ENCODE data around the gene ANKRD16.

DNA sequence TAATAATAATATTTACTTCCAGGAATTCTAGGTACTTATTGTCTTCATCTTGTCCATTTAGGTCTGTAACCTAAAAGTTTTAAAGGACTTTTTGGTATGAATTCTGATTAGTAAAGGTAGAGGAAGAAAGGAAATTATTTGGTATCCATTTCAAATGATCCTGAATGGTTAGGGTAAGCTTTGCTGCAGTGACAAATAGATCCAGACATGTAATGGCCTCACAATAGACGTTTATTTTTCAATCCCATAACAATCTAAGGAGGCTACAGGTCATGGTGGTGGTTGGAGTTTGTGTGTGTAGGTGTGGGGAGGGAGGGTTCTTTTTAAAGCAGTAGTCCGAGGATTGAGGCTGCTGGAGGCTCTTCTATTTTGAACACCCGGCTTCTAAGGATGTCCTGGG is 5.7 kb upstream of the ANKRD16 start:
- TF ChIP-seq CTCF (IDR thresholded peaks at IDR 0.05) (no peak), EP300 (IDR thresholded peaks at IDR 0.05) (no peak), POLR2AphosphoS5 (IDR thresholded peaks at IDR 0.05) (no peak)
